ENCODE measurements around the gene SPAG9. TPM values are rescaled to one million over a fixed set of nuclear protein-coding genes. Genes with fewer than 3 reads are reported as not detected.

SPAG9 gene
- total and polyA plus RNA-seq, 5 experiments from 2014 or later, result 2.1 to 58.0 (median 3.9) TPM

DNA sequence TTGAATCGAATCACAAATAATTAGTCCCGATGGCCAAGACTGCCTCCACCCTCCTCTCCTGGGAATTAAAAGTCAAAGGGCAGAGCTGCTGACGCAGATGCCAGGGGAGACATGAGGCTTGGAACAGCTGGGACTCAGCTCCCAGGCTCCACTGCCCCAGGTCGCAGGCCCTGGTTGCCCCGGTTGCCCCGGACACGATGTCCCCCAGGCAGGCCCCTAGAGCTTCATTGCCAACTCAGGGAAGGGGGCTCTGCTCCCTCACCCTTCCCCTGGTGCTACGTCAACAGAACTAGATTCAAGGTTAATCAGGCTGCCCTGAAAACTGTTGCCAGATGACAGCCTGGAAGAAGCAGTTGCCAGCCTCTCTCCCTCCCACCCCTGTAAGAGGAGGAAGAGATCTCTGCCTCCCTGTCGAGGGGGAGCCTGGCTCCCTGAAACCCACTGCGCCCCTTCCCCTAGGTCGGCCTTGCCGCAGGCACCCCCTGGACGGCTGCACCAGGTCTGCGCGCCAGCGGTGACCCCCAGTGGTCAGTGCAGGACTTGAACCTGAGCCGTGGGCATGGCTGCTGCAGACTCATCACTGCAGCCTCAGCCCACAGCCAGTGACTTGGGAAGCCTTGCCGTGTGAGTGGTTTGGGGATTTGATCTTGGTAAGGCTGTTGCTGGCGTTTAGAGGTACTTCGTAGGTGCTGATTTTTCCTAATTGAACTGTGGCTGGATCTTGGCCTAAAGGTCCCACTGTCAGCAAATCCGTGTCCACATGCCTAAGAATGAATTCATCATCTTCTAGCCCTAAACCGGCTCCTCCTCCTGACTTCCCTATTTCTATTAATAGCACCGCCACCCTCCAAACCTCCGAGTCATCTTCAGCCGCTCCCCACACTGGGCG, 170.4 kb downstream of the SPAG9 start:
- Mint-ChIP-seq H3K27ac (peak overlapping the region in 9 of 10 donors; percentile 49 to 90 (median 70)), H3K4me3 (peak overlapping the region in 3 of 10 donors; percentile 33 to 54 (median 45)), H3K4me1 (peaks cover 15 to 41% (median 36%) of the 10 kb centered on the region in 4 donors), H3K36me3 (no peaks in the 10 kb centered on the region), H3K9me3 (no peaks in the 10 kb centered on the region), H3K27me3 (no peaks in the 10 kb centered on the region)
- POLR2A ChIA-PET, result interaction anchor here (0.6 to 15.2 kb wide), 9 partner anchors 28 to 315 kb away, joined by 3 to 535 read pairs (median 14); partner anchors contain the start of gene TOB1
- ATAC-seq, result peak; percentile 92 to 95
- DNase-seq, result peak; percentile 34 to 84 (median 50)

DNA sequence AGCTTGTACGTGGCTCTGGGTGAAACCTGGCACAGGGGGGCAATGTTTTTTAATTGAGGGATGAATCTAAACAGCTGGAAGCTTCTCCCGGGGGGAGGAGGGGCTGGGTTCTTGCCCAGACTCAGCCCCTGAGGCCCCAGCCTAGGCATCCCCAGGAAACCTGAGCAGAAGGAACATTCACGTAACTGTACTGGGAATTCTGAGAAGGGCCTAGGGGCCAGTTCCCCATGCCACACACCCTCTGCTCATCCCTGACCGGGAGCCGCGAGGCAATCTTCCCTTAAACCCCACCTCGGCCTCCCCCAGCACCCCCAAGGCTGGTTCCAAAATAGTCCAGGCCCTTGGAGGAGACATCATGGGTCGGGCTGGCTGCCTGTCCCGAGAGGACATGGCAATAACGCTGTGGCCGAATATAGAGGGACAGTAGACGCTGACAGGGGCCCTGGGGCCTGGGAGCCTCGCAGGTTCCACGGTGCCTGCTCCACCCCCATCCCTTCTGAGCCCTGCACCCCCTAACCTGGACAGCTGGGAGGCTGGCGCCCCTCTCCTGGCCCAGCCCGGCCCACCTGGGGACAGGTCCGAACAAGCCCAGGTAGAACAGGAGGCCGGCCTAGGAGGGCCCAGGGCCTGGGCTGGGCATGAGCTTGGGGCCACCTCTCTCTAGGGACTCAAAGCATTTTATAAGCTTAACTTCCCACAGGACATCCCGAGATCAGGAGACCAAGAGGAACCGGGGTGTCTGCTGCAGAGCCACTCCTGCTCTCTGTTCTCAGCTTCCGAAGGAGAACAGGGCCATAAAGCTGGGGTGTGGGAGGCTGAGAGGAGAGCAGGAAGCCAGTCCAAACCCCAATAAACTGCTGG, 171.3 kb downstream of the SPAG9 start:
- Mint-ChIP-seq H3K4me3 (no peak overlapping the region), H3K27ac (peak overlapping the region in 8 of 10 donors; percentile 15 to 83 (median 60)), H3K27me3 (no peaks in the 10 kb centered on the region), H3K36me3 (no peaks in the 10 kb centered on the region), H3K4me1 (peaks cover 15 to 41% (median 36%) of the 10 kb centered on the region in 4 donors), H3K9me3 (no peaks in the 10 kb centered on the region)
- ATAC-seq, result no peak
- POLR2A ChIA-PET, result interaction anchor here (0.6 to 15.2 kb wide), 12 partner anchors 14 to 316 kb away, joined by 3 to 535 read pairs (median 8); partner anchors contain the start of gene TOB1
- peak in 1 of 10 donors; percentile 13 for DNase-seq

DNA sequence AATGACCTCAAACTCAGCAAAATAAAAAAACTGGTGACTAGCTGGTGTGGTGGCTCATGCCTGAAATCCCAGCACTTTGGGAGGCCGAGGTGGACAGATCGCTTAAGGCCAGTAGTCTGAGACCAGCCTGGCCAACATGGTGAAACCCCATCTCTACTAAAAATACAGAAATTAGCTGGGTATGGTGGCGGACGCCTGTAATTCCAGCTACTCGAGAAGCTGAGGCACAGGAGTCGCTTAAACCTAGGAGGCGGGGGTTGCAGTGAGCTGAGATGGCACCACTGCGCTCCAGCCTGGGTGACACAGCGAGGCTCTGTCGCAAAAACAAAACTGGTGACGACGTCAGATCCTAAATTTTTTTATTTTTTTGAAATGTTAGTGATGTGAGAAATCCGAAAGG, 172.0 kb downstream of the SPAG9 start:
- H3K36me3 Mint-ChIP-seq, result no peaks in the 10 kb centered on the region
- DNase-seq (peak in 1 of 10 donors; percentile 9), ATAC-seq (no peak)
- H3K9me3 Mint-ChIP-seq, result no peaks in the 10 kb centered on the region
- H3K4me1 Mint-ChIP-seq, result peaks cover 15 to 45% (median 40%) of the 10 kb centered on the region in 4 donors
- H3K27me3 Mint-ChIP-seq, result no peaks in the 10 kb centered on the region
- POLR2A ChIA-PET, result interaction anchor here (0.7 to 15.2 kb wide), 10 partner anchors 14 to 169 kb away, joined by 3 to 535 read pairs (median 12); partner anchors contain the start of gene TOB1
- H3K27ac Mint-ChIP-seq, result peak overlapping the region; percentile 31 to 91 (median 79)
- H3K4me3 Mint-ChIP-seq, result no peak overlapping the region

DNA sequence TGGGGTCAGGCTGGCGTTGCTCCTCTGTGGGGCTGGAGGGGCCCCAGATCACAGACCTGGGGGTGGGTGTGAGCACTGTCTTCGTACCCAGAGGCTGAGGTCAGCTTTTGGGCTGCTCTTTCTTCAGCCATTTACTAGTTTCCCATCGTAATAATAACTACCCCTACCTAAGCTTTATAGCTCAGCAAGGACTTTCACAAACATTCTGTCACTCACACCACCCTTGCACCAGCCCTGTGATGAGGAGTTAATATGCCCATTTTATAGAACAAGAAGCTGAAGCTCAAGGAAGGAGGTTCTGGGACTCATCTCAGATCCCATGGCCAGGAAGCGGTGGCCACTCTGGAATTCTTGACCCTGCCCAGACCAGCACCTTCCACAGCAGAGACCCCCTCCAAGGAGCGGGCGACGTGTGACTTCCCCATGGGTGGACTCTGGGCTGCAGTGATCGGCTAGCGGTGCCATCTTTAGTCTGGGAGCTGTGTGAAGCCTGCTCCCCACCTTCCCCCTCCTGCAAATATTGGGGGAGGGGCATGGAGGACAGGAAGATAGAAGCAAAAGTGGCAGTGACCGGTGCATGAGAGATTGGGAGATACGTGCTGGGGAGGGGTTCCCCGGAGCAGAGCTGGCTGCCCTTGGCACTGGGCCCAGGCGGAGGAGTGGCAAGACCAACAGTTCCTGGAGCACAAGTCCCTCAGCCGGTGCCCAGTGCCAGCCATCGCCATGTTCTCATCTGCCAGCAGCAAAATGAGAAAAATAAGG, 172.7 kb downstream of the SPAG9 start:
- Mint-ChIP-seq H3K27me3 (no peaks in the 10 kb centered on the region), H3K9me3 (no peaks in the 10 kb centered on the region), H3K36me3 (no peaks in the 10 kb centered on the region), H3K4me1 (peaks cover 19 to 52% (median 48%) of the 10 kb centered on the region in 4 donors), H3K4me3 (no peak overlapping the region), H3K27ac (peak overlapping the region; percentile 75 to 91 (median 82))
- DNase-seq, result peak in 1 of 10 donors; percentile 5
- no peak for ATAC-seq
- POLR2A ChIA-PET, result interaction anchor here (0.8 to 15.2 kb wide), 9 partner anchors 13 to 165 kb away, joined by 3 to 535 read pairs (median 14); partner anchors contain the start of gene TOB1

DNA sequence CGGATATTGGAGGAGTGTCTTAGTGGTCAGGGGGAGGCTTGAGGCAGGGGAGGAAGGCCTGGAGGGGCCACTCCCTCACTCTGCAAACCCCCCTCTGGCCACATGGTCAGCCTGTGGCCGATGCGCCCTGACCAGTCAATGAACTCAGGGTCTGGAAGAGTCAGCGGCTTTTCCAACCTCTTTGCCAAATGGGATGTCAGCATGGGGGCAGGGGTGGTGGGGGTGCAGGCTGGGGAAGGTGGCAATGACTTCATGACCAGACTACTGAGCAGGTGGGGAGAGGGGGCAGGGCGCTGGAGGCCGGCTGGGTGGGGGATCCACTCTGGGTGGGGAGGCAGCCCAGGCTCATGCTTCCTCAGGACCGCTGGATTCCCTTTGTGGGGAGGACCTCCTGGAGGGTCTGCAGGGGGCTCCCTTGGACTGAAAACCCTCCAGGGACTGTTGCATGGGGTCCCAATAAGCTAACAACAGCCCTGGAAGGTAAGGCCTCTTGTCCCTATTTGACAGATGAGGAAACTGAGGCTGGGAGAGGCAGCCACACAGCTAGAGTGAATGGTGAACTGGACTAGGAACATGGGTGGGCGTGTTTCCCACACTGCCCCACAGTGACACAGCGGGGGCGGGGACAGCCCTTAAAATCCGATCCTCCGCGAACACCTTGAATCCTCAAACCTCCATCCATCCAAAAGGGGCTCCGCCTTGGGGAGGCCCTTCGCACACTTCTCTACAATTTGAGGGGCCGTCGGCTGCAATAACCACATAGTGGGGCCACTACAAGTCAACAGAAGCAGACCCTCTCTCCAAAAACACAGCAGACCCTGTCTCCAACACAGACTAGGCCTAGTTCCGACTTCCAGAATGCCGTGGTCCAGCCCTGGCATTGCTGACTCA, 173.5 kb downstream of the SPAG9 start:
- POLR2A ChIA-PET, result interaction anchor here (0.8 to 15.2 kb wide), 6 partner anchors 11 to 94 kb away, joined by 5 to 535 read pairs (median 48); partner anchors contain the start of gene TOB1
- no peak for DNase-seq
- Mint-ChIP-seq H3K9me3 (no peaks in the 10 kb centered on the region), H3K4me1 (peaks cover 25 to 61% (median 56%) of the 10 kb centered on the region in 4 donors), H3K4me3 (peak overlapping the region in 1 of 10 donors; percentile 20), H3K36me3 (no peaks in the 10 kb centered on the region), H3K27ac (peak overlapping the region; percentile 20 to 92 (median 81)), H3K27me3 (no peaks in the 10 kb centered on the region)
- no peak for ATAC-seq

DNA sequence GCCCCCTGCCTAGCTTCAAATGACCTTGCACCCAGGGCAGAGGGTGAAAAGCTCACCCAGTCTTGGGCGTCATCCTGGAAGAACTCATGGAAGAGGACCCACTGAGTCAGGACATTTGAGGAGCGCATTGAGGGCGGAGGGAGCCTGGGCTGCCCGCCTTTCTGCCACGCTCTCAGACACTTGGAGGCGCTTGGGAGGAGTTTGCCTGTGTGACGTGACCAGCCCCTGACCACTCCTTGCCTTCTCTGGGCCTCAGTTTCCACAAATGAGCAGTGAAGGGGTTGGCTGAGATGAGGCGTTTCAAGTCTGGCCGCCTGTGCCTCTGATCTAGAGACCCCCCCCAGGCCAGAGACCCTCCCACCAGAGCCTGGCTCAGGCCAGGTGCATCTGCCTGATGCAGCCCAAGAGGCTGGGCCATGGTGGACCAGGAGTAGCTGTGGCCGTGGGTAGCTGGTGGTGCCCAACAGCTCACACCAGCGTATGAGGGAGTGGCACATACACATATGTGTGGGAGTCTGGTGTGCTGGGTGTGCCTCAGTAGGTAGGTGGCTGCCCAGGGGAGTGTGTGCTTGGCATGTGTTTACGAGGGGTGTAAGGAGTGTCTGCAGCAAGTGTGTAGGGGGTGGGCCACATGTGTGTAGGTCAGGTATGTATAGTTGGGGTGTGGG, 174.3 kb downstream of the SPAG9 start:
- no peak for DNase-seq
- Mint-ChIP-seq H3K9me3 (no peaks in the 10 kb centered on the region), H3K4me3 (peak overlapping the region in 1 of 10 donors; percentile 20), H3K4me1 (peaks cover 27 to 66% (median 61%) of the 10 kb centered on the region in 4 donors), H3K27me3 (no peaks in the 10 kb centered on the region), H3K27ac (peak overlapping the region; percentile 20 to 92 (median 75)), H3K36me3 (no peaks in the 10 kb centered on the region)
- ATAC-seq, result no peak
- POLR2A ChIA-PET, result interaction anchor here (0.5 to 15.2 kb wide), 11 partner anchors 10 to 415 kb away, joined by 3 to 535 read pairs (median 16); partner anchors contain the start of gene TOB1

DNA sequence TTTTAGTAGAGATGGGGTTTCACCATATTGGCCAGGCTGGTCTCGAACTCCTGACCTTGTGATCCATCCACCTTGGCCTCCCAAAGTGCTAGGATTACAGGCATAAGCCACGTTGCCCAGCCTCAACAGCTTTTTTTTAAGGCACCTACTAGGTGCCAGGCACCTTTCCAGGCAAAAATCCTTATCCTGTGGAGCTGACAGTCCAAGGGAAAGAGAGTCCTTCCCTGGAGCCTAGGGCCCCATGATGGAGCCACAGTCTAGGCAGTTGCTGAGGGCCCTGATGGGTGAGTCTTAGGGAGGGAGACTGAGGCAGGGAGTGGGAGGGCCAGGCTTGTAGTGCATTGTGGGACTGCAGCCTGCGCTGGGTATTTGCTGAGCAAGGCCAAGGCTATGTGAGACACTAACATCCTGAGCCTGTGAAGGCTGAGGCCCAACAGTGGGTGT, 174.9 kb downstream of the SPAG9 start:
- Mint-ChIP-seq H3K4me3 (no peak overlapping the region), H3K36me3 (no peaks in the 10 kb centered on the region), H3K9me3 (no peaks in the 10 kb centered on the region), H3K27ac (peak overlapping the region; percentile 39 to 93 (median 79)), H3K27me3 (no peaks in the 10 kb centered on the region), H3K4me1 (peaks cover 26 to 66% (median 58%) of the 10 kb centered on the region in 4 donors)
- POLR2A ChIA-PET, result interaction anchor here (0.5 to 15.2 kb wide), 13 partner anchors 10 to 415 kb away, joined by 3 to 535 read pairs (median 12); partner anchors contain the start of gene TOB1
- no peak for DNase-seq
- ATAC-seq, result no peak

GRCh38 chr17:50944902-50945720, 175.6 kb downstream of the SPAG9 start:
- Mint-ChIP-seq H3K9me3 (no peaks in the 10 kb centered on the region), H3K27ac (peak overlapping the region; percentile 40 to 94 (median 80)), H3K27me3 (no peaks in the 10 kb centered on the region), H3K4me1 (peaks cover 29 to 64% (median 56%) of the 10 kb centered on the region in 4 donors), H3K36me3 (no peaks in the 10 kb centered on the region), H3K4me3 (peak overlapping the region; percentile 44 to 89 (median 76))
- POLR2A ChIA-PET, result interaction anchor here (1.1 to 15.2 kb wide), 14 partner anchors 9 to 95 kb away, joined by 5 to 535 read pairs (median 14); partner anchors contain the start of gene TOB1
- DNase-seq, result no peak
- peak in 1 of 2 donors; percentile 22 for ATAC-seq

DNA sequence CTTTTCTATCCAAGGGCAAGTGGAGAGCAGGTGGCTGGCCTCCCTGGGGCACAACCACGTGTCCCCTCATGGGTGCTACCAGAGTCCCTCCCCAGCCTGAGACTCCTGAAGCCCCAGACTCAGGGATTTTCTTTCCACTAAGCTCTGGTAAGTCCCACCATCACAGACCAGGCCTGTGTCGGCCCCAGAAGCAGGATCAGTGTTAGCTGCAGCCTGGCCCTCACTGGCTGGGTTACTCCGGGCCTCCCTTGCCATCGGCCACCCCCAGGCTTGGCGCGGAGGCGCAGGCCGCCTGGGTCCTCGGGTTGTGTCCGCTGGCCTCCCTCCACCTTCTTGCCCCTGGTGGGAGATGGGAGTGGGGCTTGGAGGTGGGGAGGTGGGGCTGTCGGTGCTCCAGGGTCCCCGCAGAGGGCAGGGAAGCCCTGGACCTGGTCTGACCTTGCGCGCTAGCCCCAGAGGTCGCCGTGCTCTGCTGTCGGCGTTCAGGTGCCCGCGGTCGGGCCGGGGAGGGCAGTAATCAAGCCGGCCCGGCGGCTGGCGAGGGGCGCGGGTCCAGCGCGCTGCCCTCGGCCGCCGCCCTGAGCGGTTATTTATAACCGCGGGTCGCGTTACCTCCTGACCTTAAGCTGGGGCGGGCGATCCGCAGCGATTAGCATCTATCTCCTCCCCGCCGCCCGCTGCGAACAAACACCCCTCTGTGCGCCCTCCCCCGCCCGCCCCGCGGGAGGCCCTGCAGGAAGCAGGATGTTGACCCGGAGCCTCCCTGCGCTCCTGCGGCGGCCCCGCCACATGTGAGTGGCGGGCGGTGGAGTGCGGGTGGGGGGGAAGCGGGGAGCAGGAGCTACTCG, 176.4 kb downstream of the SPAG9 start:
- no peaks in the 10 kb centered on the region for H3K27me3 Mint-ChIP-seq

More for the DNA sequence above, 176.4 kb downstream of the SPAG9 start:
- Mint-ChIP-seq H3K36me3 (no peaks in the 10 kb centered on the region), H3K9me3 (no peaks in the 10 kb centered on the region), H3K4me3 (peak overlapping the region; percentile 77 to 89 (median 84)), H3K4me1 (peaks cover 31 to 62% (median 52%) of the 10 kb centered on the region in 4 donors), H3K27ac (peak overlapping the region; percentile 91 to 96 (median 94))
- POLR2A ChIA-PET, result interaction anchor here (1.1 to 15.2 kb wide), 14 partner anchors 8 to 94 kb away, joined by 5 to 535 read pairs (median 14); partner anchors contain the start of gene TOB1
- ATAC-seq (peak; percentile 87), DNase-seq (peak; percentile 54 to 89 (median 74))

Measured in naive thymus-derived CD8-positive, alpha-beta T cell (primary cell).